ENCODE data around the gene ZBTB45. TPM values are rescaled to one million over a fixed set of nuclear protein-coding genes. Genes with fewer than 3 reads are reported as not detected.

ZBTB45 gene
- total RNA-seq (ENCODE audit: low replicate concordance): 18.6 and 20.2 TPM in 2 replicates
- long read RNA-seq: 0 reads

- Mint-ChIP-seq H3K27ac (peak within 1 kb of the TSS; percentile 98), H3K9me3 (no peaks in the 10 kb centered on the region), H3K4me1 (ENCODE audit: unreplicated experiment) (peaks cover 21% of the 10 kb centered on the region), H3K4me3 (peak within 1 kb of the TSS; percentile 95), H3K27me3 (no peaks in the 10 kb centered on the region), H3K36me3 (peaks cover 5% of the 10 kb centered on the region)
- peak; percentile 93 for DNase-seq (ENCODE audit: extremely low spot score, unreplicated experiment)
- TF ChIP-seq CTCF (conservative IDR thresholded peaks at IDR 0.05): peak; percentile 71
Measured at GRCh38 chr19:58519355-58520256, at the start of gene ZBTB45. ZBTB45 (minus strand) TSS chr19:58519810; CDS start chr19:58517673, 2,137 bp downstream.

- Mint-ChIP-seq H3K4me3 (no peak overlapping the region), H3K4me1 (ENCODE audit: unreplicated experiment) (peaks cover 14% of the 10 kb centered on the region), H3K9me3 (no peaks in the 10 kb centered on the region), H3K36me3 (peaks cover 5% of the 10 kb centered on the region), H3K27me3 (no peaks in the 10 kb centered on the region), H3K27ac (peak overlapping the region; percentile 7)
- TF ChIP-seq CTCF (conservative IDR thresholded peaks at IDR 0.05): no peak
- DNase-seq (ENCODE audit: extremely low spot score, unreplicated experiment): no peak
Measured at GRCh38 chr19:58568453-58569130, 49.0 kb upstream of the ZBTB45 start.

- Mint-ChIP-seq H3K27ac (no peak overlapping the region), H3K27me3 (no peaks in the 10 kb centered on the region), H3K9me3 (no peaks in the 10 kb centered on the region), H3K36me3 (peaks cover 5% of the 10 kb centered on the region), H3K4me1 (ENCODE audit: unreplicated experiment) (peaks cover 2% of the 10 kb centered on the region), H3K4me3 (no peak overlapping the region)
- no peak for TF ChIP-seq CTCF (conservative IDR thresholded peaks at IDR 0.05)
- no peak for DNase-seq (ENCODE audit: extremely low spot score, unreplicated experiment)
Measured at GRCh38 chr19:58566989-58567388, 47.4 kb upstream of the ZBTB45 start.

- Mint-ChIP-seq H3K27ac (no peak overlapping the region), H3K36me3 (peaks cover 5% of the 10 kb centered on the region), H3K27me3 (no peaks in the 10 kb centered on the region), H3K4me3 (no peak overlapping the region), H3K4me1 (ENCODE audit: unreplicated experiment) (no peaks in the 10 kb centered on the region), H3K9me3 (no peaks in the 10 kb centered on the region)
- TF ChIP-seq CTCF (conservative IDR thresholded peaks at IDR 0.05): no peak
- no peak for DNase-seq (ENCODE audit: extremely low spot score, unreplicated experiment)
Measured at GRCh38 chr19:58563823-58564222, 44.2 kb upstream of the ZBTB45 start.

- Mint-ChIP-seq H3K9me3 (no peaks in the 10 kb centered on the region), H3K27ac (no peak overlapping the region), H3K36me3 (peaks cover 5% of the 10 kb centered on the region), H3K4me1 (ENCODE audit: unreplicated experiment) (no peaks in the 10 kb centered on the region), H3K4me3 (no peak overlapping the region), H3K27me3 (no peaks in the 10 kb centered on the region)
- no peak for DNase-seq (ENCODE audit: extremely low spot score, unreplicated experiment)
- TF ChIP-seq CTCF (conservative IDR thresholded peaks at IDR 0.05): no peak
Measured at GRCh38 chr19:58563034-58563573, 43.5 kb upstream of the ZBTB45 start.

Data from type B pancreatic cell (in vitro differentiated cells).